Activated naive CD4-positive, alpha-beta T cell treated with anti-CD3 and anti-CD28 coated beads for 36 hours (primary cell): ENCODE results near the gene ZNF28. TPM values are rescaled to one million over a fixed set of nuclear protein-coding genes. Genes with fewer than 3 reads are reported as not detected.
A peak's percentile ranks its signal among the peaks of the same experiment; 100 is the strongest.
"Not testable (repeated sequence)": the region's sequence is repeated elsewhere in the genome, so short reads cannot be mapped to it uniquely, and the experiment has no call there.

ENCODE experiments used
- CTCF ChIA-PET: fragments of 350-600 bp; sonication (Branson Sonifier 250); formaldehyde crosslinking; loops from one replicate; lab custom pipeline; 2021; ENCODE audit warnings: antibody characterized with exemption; lab: Charles Lee
- DNase-seq: peaks from one replicate; pipeline ENCODE4 v3.0.0-alpha.2; 2020
- H3K27ac Mint-ChIP-seq: one replicate; pipeline ENCODE4 v1.8.0; 2021; ENCODE audit warnings: mild to moderate bottlenecking, mixed read lengths
- H3K27me3 Mint-ChIP-seq: one replicate; pipeline ENCODE4 v1.8.0; 2021; ENCODE audit warnings: low read depth, mixed read lengths
- H3K36me3 Mint-ChIP-seq: one replicate; pipeline ENCODE4 v1.8.0; 2021; ENCODE audit warnings: low read depth, mixed read lengths
- H3K4me1 Mint-ChIP-seq: one replicate; pipeline ENCODE4 v1.8.0; 2021; ENCODE audit warnings: low read depth, mixed read lengths
- H3K4me3 Mint-ChIP-seq: one replicate; pipeline ENCODE4 v1.8.0; 2021; ENCODE audit warnings: mild to moderate bottlenecking, moderate library complexity, mixed read lengths
- H3K9me3 Mint-ChIP-seq: one replicate; pipeline ENCODE4 v1.8.0; 2021; ENCODE audit warnings: mixed read lengths
- intact Hi-C: fragments of 100-400 bp; cut with micrococcal nuclease; formaldehyde crosslinking; loops from one replicate; pipeline ENCODE4 v1.15.1; 2023
- total RNA-seq, 2 experiments: library from RNA; stranded (reverse); gene quantifications; one replicate each; pipeline ENCODE4 v1.2.3, GENCODE V29; 2021

ZNF28 gene
- total RNA-seq: 1 to 10 TPM; 7.1 to 8.9 TPM

- intact Hi-C loops: loop anchor here (2.0 to 5.0 kb wide), 2 partner anchors 34 to 75 kb away; partner anchors contain the start of genes ZNF320 and ZNF600
- CTCF ChIA-PET: not testable (repeated sequence)
These were observed at the start of gene ZNF28 for GRCh38 chr19:52821204-52821960. Gene ZNF28, minus strand, starts transcription at chr19:52821633. Its CDS starts 3,675 bp downstream, at chr19:52817958.

GRCh38 chr19:52868031-52868430, 46.6 kb upstream of the ZNF28 start:
- H3K4me3 Mint-ChIP-seq, CTCF ChIA-PET, intact Hi-C loops, H3K4me1 Mint-ChIP-seq, DNase-seq, H3K27ac Mint-ChIP-seq, H3K27me3 Mint-ChIP-seq: not testable (repeated sequence)
- Mint-ChIP-seq H3K9me3 (peaks cover 19% of the 10 kb centered on the region), H3K36me3 (peaks cover 15% of the 10 kb centered on the region)

More at GRCh38 chr19:52821204-52821960, at the start of gene ZNF28:
- DNase-seq: peak; percentile 72
- peaks cover 20% of the 10 kb centered on the region for H3K9me3 Mint-ChIP-seq
- H3K4me1 Mint-ChIP-seq: peaks cover 11% of the 10 kb centered on the region
- H3K27ac Mint-ChIP-seq: peak within 1 kb of the TSS; percentile 70
- peaks cover 34% of the 10 kb centered on the region for H3K36me3 Mint-ChIP-seq
- H3K4me3 Mint-ChIP-seq: peak within 1 kb of the TSS; percentile 84
- H3K27me3 Mint-ChIP-seq: not testable (repeated sequence)

- H3K9me3 Mint-ChIP-seq, intact Hi-C loops, H3K27me3 Mint-ChIP-seq, CTCF ChIA-PET: not testable (repeated sequence)
- peaks cover 18% of the 10 kb centered on the region for H3K4me1 Mint-ChIP-seq
- H3K36me3 Mint-ChIP-seq: peaks cover 35% of the 10 kb centered on the region
- H3K27ac Mint-ChIP-seq: peak within 1 kb of the TSS; percentile 79
- peak; percentile 76 for DNase-seq
- H3K4me3 Mint-ChIP-seq: peak within 1 kb of the TSS; percentile 91
These were observed 36.2 kb upstream of the ZNF28 start, which contains the start of gene ZNF468 for GRCh38 chr19:52857378-52858191. Gene ZNF468, minus strand, starts transcription at chr19:52857619. Its CDS starts 3,347 bp downstream, at chr19:52854272.

- intact Hi-C loops, CTCF ChIA-PET, H3K9me3 Mint-ChIP-seq, H3K27me3 Mint-ChIP-seq: not testable (repeated sequence)
- peak overlapping the region; percentile 91 for H3K4me3 Mint-ChIP-seq
- H3K27ac Mint-ChIP-seq: peak overlapping the region; percentile 79
- peaks cover 18% of the 10 kb centered on the region for H3K4me1 Mint-ChIP-seq
- peaks cover 41% of the 10 kb centered on the region for H3K36me3 Mint-ChIP-seq
- DNase-seq: peak; percentile 5
These were observed 35.3 kb upstream of the ZNF28 start for GRCh38 chr19:52856540-52857377.

GRCh38 chr19:52847352-52847751, 25.9 kb upstream of the ZNF28 start:
- CTCF ChIA-PET, H3K27me3 Mint-ChIP-seq, intact Hi-C loops, H3K4me3 Mint-ChIP-seq, H3K27ac Mint-ChIP-seq, DNase-seq, H3K4me1 Mint-ChIP-seq: not testable (repeated sequence)
- Mint-ChIP-seq H3K36me3 (peaks cover 94% of the 10 kb centered on the region), H3K9me3 (peaks cover 50% of the 10 kb centered on the region)

- intact Hi-C loops, H3K4me3 Mint-ChIP-seq, DNase-seq, CTCF ChIA-PET, H3K27me3 Mint-ChIP-seq, H3K4me1 Mint-ChIP-seq, H3K27ac Mint-ChIP-seq: not testable (repeated sequence)
- Mint-ChIP-seq H3K36me3 (peaks cover 95% of the 10 kb centered on the region), H3K9me3 (peaks cover 76% of the 10 kb centered on the region)
These were observed 19.5 kb upstream of the ZNF28 start for GRCh38 chr19:52840825-52841465.

- H3K4me1 Mint-ChIP-seq, H3K27ac Mint-ChIP-seq, H3K4me3 Mint-ChIP-seq, DNase-seq, H3K27me3 Mint-ChIP-seq, intact Hi-C loops, CTCF ChIA-PET: not testable (repeated sequence)
- Mint-ChIP-seq H3K9me3 (peaks cover 66% of the 10 kb centered on the region), H3K36me3 (peaks cover 53% of the 10 kb centered on the region)
These were observed 12.9 kb upstream of the ZNF28 start for GRCh38 chr19:52834289-52834688.

GRCh38 chr19:52833541-52833940, 12.1 kb upstream of the ZNF28 start:
- not testable (repeated sequence) for H3K27ac Mint-ChIP-seq
- peaks cover 61% of the 10 kb centered on the region for H3K9me3 Mint-ChIP-seq

GRCh38 chr19:52829866-52830265, 8.4 kb upstream of the ZNF28 start:
- H3K27ac Mint-ChIP-seq: not testable (repeated sequence)
- H3K9me3 Mint-ChIP-seq: peaks cover 44% of the 10 kb centered on the region

More at GRCh38 chr19:52833541-52833940, 12.1 kb upstream of the ZNF28 start:
- peaks cover 47% of the 10 kb centered on the region for H3K36me3 Mint-ChIP-seq
- intact Hi-C loops, H3K27me3 Mint-ChIP-seq, H3K4me1 Mint-ChIP-seq, CTCF ChIA-PET, DNase-seq, H3K4me3 Mint-ChIP-seq: not testable (repeated sequence)

GRCh38 chr19:52825765-52826164, 4.3 kb upstream of the ZNF28 start:
- intact Hi-C loops: no loop called here
- H3K27ac Mint-ChIP-seq: no peak overlapping the region
- H3K27me3 Mint-ChIP-seq: no peaks in the 10 kb centered on the region
- DNase-seq: no peak
- peaks cover 20% of the 10 kb centered on the region for H3K9me3 Mint-ChIP-seq
- peaks cover 1% of the 10 kb centered on the region for H3K4me1 Mint-ChIP-seq
- CTCF ChIA-PET: no interaction called here
- no peak overlapping the region for H3K4me3 Mint-ChIP-seq
- peaks cover 18% of the 10 kb centered on the region for H3K36me3 Mint-ChIP-seq

More at GRCh38 chr19:52829866-52830265, 8.4 kb upstream of the ZNF28 start:
- peaks cover 26% of the 10 kb centered on the region for H3K36me3 Mint-ChIP-seq
- H3K4me3 Mint-ChIP-seq, CTCF ChIA-PET, H3K27me3 Mint-ChIP-seq, H3K4me1 Mint-ChIP-seq, intact Hi-C loops, DNase-seq: not testable (repeated sequence)

GRCh38 chr19:52823676-52824075, 2.2 kb upstream of the ZNF28 start:
- CTCF ChIA-PET: no interaction called here
- H3K9me3 Mint-ChIP-seq: peaks cover 17% of the 10 kb centered on the region
- H3K4me1 Mint-ChIP-seq: peaks cover 10% of the 10 kb centered on the region
- H3K36me3 Mint-ChIP-seq: peaks cover 18% of the 10 kb centered on the region
- no peak overlapping the region for H3K4me3 Mint-ChIP-seq
- intact Hi-C loops: loop anchor here (5.0 kb wide), 1 partner anchor 36 kb away; the partner anchor contains the start of gene ZNF600
- no peak for DNase-seq
- H3K27me3 Mint-ChIP-seq: no peaks in the 10 kb centered on the region
- no peak overlapping the region for H3K27ac Mint-ChIP-seq
